ENCODE results near the gene HDAC7.

Gene HDAC7

GRCh38 chr12:47791351-47791746 is 28.4 kb downstream of the HDAC7 start:
- DNase-seq, result no peak

DNA sequence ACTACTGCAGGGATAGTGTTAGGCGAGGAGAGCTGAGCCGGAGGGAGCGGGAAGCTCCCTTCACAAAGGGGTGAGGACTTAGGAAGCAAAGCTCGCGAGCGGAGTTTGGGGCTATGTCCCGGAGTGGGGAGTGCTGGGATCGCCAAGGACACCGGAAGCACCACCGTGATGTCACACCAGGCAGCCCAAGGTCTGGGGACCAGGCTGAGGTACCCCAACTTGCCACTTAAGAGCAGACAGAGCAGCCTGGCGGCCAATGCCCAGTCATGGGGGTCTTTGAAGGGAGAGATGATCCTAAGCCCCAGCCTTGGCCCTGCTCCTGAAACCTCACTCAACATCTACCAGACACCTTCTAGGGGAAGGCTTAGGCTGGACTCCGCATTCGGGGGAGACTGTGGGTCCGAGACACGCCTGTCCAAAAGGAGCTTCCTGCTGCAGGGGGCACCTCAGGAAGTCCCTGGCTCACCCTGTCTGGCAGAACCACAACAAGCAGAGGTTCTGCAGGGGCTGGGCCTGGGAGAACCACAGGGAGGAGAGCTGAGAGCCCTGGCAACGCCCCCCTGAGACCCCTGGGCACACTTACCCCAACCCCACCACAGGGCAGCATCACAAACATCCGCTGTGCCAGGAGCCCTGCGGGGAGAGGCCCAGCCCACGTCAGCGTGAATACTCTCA is 28.9 kb downstream of the HDAC7 start:
- no peak for DNase-seq

- no peak for DNase-seq
Measured at GRCh38 chr12:47789712-47790489, 29.8 kb downstream of the HDAC7 start.

DNA sequence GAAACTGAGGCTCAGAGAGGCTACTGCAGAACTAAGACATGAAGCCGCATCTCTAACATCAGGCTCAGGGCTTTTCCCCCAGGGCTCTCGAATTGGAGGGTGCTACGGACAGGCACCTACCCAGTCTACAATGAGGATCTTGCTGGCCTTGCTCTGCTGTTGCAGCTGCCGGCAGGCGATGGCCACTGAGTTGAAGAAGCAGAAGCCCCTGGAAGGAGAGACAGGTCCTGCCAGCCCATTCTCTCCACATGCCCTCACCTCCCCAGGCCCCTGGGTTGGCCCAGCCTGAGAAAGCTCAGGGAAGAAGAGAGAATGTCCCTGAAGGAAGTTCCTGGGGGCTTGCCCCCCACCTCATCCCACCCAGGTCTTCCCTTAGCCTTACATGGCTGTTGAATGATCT is 30.6 kb downstream of the HDAC7 start:
- no peak for DNase-seq

DNA sequence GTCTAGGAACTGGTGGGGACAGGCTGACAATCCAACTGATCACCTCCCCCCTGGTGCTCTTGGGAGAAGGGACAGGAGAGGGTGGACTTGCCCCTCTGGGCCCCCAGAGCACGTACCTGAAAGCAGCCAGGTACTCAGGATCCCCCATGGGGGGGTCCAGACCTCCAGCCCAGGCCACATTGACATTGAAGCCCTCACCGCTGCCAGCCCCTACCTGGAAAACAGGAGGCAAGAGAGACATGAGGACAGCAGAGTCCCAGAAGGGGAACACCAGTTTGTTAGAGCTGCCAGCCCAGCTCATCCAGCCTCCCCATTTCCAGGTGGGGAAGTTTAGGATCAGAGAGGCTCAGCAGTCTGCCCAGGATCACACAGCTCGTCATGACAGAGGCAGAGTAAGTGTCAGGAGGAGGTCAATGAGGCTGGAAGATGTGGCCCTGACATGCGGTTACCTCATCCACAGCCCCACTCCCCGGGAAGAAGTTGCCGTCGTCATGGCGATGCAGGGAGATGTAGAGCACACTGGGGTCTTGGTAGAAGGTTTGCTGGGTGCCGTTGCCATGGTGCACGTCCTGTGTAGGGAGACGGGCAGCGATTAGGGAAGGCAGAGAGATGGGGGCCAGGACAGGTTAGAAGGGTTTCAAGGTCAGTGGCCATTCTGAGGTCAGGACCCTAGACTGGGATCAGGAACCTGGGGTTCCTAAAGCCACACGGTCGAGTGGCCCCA is 31.9 kb downstream of the HDAC7 start:
- DNase-seq, result no peak

DNA sequence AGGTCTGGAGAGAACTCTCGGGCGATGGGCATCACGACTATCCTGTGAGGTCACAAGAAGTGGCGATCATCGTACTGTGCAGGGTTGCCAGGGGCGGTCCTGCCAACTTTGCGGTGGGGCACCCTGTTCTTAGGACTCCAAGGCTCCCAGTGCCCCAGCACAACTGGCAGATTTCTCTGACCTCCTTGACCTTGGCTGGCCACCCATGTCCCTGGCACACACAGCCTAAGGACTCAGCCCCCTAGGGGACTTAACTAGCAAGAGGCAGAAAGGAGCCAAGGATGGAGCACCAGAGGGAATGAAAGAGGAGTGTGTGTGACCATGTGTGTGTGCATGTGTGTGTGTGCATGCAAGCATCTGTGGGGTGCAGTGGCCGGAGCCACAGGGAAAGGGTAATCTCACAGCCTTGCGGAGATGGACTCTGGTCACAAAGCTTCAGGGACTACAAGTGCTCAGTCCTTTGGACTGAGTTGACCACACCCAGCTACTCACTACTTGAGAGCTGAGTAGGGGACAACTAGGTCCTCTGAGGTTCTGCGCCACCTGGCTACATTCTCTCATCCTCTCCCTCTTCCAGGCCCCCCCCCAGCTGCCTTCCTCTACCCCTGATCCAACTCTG is 32.9 kb downstream of the HDAC7 start:
- DNase-seq, result no peak

DNA sequence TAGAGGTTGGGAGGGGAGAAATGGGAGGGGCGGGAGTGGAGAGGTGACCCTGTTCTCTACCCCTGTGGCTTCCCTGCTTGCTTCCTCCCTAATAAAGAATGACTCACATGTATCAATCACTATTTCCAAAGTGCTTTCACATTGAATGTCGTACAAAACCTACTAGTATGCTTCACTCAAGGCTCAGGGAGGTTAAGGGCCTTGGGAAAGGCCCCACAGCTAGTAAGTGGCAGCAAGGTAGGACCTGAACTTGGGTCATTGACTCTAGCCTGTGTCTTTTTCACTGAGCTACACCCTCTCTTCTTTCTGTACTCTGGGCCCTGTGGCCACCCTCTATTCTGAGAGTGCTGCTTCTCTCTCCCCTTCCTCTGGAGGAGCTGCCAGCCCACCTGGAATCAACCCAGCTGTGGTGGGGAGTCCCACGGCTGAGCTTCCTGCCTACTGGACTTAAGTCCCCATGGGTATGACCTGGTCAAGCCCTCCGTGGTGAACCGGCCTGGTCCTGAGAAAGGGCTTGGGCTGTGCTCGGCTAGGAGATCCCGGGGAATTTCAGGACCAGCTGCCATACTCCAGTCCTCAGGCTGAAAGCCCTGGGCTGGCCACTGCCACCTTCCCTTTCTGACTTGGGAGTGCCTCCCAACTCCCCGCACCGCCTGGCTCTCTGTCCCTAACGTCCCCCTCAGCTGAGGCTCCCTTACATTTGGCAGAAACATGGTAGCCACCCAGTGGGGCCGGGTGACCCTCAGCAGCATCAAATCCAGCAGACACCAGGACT is 33.6 kb downstream of the HDAC7 start:
- no peak for DNase-seq

- no peak for DNase-seq
Measured at GRCh38 chr12:47785036-47785886, 34.4 kb downstream of the HDAC7 start.

DNA sequence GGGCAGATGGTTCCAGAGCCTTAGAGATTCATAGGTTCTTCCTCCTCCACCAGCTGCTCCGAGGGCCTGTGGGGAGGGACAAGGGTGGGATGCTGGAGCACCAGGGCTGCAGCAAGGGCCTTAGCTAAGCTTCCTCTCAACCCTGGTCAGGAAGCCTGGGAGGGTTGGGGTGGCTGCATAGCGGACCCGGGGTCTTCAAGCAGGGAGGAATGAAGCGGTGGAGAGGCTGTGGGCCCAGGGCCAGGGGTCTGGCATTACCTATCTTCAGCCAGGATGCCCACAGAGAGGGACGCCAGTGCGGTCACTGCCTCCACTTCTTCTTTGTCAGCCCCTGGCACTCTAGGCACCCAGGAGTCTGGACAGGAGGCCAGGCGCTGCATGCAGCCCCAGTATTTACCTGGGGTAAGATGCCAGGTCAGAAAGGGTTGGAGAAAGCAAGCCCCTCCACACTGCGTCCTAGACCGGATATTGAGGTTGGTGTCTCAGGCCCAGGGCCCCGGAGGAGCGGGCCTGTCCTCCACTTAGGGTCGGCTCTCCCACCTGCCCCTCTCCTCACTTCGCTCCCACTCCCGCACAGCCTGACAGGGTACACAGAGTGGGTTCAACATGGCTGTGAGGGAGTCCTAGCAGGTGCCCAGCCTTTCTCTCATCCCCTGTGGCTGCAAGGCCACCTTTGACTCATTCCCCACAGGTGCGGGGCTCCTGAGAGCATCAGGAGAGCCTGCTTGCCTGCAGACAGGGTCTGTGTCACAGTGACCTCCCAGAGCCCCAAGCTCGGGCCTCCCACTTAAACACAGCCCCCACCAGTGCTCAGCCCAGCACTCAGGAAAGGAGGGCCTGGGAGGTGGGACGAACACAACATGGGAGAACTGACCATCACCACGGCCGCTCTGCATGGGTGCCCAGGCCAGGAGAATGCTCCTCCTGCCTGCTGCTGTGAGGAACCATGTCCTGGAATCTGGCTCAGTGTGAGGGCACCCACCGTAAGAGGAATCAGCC is 35.6 kb downstream of the HDAC7 start:
- DNase-seq, result no peak

GRCh38 chr12:47783024-47783755 is 36.5 kb downstream of the HDAC7 start:
- DNase-seq, result no peak

DNA sequence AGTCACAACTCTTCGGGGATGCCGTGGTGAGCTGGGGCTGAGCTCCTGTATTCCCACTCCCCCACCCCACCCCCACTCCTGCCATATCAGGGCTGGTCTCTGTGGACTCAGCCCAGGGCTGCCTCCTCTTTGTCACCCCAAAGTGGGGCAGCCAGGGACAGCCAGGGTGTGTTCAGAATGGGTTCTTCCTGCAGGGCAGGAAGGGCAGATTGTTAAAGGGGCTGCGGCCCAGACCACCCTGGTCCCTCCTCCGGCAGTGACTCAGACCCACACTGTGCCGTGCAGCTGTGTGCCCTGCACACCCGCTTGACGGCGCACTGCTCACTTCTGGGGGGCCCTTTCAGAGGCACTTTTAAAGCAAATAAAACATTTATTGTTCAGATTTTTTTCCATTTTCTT is 37.3 kb downstream of the HDAC7 start:
- DNase-seq, result no peak

- peak; percentile 89 for DNase-seq
Measured at GRCh38 chr12:47781479-47782371, 38.0 kb downstream of the HDAC7 start.

DNA sequence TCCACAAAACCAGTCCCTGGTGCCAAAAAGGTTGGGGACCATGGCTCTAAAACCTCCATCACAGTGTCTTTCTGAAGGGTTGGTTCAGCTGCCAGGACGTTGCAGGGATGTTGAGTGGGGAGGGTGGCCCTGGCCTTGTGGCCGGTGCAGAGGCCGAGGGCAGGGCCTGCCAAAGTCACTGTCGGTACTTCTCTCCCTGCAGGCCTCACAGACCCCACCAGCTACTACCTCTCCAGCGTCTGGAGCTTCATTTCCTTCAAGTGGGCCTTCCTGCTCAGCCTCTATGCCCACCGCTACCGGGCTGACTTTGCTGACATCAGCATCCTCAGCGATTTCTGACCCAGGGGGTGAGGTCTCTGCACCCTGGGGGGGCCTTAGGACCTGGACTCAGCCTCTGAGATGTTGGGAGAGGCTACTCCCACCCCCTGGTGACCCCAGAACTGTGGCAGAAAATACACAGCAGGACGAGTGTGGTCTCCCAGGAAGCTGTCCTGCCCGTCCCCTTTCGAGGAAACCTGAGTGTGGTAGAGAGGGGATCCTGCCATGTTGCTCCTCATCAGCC is 39.7 kb downstream of the HDAC7 start:
- no peak for DNase-seq

GRCh38 chr12:47779301-47779942 is 40.3 kb downstream of the HDAC7 start:
- DNase-seq, result peak; percentile 80

GRCh38 chr12:47778881-47779280 is 40.8 kb downstream of the HDAC7 start:
- no peak for DNase-seq

DNA sequence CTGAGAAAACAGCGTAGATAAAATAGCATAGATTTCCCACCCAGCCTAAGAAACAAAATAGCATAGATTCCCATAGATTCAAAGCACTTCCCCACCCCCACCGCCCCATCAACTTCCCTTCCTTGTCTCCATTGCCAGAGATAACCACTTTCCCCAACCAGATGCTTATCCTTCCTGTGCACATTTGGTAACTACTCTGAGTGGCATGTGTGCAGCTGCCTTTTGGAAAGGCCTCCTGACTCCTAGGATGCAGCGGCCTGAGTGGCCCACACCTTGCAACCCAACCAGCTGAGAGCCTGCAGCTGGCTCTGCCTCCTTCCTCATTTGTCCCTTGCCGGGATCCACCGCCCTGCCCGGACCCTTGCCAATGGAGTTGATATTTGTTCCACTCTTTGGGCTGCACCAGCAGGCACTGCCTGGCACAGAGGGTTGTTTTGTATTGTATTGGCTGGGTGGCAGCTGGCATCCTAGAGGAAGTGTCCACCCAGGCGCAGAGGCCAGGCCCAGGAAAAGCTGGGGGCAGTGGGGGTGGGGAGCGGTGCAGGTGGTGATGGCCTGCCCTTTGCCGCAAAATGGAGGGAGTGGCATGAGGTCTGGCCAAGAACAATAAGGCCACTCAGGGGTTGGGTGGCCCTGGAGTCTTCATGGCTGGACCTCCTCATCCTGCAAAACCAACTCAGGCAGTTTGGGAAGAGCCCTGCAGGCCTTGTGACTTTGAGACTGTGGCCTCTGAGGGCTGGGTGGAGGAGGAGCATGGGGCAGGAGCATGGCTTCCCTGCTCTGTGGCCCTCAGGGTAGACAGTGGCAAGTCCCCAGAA is 41.8 kb downstream of the HDAC7 start:
- no peak for DNase-seq

- no peak for DNase-seq
Measured at GRCh38 chr12:47777151-47777550, 42.6 kb downstream of the HDAC7 start.
